ENCODE results near the gene RACK1.
"Not testable (repeated sequence)": the region's sequence is repeated elsewhere in the genome, so short reads cannot be mapped to it uniquely, and the experiment has no call there.

The RACK1 gene

DNA sequence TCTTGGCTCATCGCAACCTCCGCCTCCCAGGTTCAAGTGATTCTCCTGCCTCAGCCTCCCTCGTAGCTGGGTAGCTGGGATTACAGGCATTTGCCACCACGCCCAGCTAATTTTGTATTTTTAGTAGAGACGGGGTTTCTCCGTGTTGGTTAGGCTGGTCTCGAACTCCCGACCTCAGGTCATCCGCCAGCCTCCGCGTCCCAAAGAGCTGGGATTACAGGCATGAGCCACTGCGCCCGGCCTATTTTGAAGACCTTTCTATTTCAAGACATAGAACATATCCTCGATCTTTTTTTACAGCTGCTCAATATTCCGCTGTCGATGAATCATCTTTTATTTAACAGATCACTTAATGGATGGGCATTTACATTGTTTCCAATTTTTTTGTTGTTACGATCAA is 33.0 kb downstream of the RACK1 start:
- DNase-seq = not testable (repeated sequence)

DNA sequence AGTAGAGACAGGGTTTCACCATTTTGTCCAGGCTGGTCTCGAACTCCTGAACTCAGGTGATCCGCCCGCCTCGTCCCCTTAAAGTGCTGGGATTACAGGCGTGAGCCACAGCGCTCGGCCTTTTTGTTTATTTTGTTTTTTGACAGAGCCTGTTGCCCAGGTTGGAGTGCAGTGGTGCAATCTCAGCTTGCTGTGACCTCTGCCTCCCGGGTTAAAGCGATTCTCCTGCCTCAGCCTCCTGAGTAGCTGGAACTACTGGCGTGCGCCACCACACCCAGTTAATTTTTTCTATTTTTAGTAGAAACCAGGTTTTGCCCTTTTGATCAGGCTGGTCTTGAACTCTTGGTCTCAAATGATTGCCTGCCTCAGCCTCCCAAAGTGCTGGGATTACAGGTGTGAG is 33.6 kb downstream of the RACK1 start:
- DNase-seq = not testable (repeated sequence)

DNA sequence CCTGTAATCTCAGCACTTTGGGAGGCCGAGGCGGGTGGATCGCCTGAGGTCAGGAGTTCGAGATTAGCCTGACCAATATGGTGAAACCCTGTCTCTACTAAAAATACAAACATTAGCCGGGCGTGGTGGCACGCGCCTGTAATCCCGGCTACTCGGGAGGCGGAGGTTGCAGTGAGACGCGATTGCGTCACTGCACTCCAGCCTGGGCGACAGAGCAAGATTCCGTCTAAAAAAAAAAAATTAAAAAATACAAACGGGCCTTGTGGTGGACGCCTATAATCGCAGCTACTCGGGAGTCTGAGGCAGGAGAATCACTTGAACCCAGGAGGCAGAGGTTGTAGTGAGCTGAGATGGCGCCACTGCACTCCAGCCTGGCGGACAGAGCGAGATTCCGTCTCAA is 34.7 kb downstream of the RACK1 start:
- not testable (repeated sequence) for DNase-seq

DNA sequence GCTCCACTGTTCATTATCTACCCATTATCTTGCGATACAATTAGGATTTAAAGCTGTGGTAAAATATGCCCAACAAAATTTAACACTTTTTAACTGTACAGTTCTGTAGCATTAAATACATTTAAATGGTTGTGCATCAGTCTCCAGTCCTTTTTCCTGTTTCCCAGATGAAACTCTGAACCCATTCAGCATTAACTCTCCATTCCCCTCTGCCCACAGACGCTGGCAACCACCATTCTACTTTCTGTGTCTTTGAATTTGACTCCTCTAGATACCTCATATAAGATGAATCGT is 35.8 kb downstream of the RACK1 start:
- no peak for DNase-seq

DNA sequence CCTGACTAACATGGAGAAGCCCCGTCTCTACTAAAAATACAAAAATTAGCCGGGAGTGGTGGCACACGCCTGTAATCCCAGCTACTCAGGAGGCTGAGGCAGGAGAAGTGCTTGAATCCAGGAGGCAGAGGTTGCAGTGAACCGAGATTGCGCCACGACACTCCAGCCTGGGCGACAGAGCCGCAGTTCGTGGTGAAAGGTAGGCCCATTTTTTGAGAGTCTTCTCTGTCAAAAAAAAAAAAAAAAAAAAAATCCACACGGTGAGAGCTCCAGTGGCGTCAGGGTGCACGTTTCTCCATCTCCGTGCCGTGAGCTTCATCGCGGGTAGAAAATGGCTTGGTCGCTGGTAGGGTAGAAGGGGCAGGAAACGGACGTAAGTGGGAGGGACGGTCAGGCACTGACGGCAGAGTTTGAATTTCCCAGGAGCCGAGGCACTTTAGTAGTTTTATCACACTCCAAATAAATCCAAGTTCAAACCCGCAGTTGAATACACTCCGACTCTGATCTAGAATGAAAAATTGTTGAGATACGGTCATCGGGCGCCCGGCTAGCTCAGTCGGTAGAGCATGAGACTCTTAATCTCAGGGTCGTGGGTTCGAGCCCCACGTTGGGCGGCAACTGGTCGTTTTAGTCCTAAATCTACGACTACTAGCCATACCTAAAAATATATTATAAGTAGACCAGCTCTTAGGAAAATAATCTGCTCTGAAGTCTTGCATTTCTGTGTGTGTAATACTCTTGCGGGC is 36.3 kb downstream of the RACK1 start:
- no peak for DNase-seq

DNA sequence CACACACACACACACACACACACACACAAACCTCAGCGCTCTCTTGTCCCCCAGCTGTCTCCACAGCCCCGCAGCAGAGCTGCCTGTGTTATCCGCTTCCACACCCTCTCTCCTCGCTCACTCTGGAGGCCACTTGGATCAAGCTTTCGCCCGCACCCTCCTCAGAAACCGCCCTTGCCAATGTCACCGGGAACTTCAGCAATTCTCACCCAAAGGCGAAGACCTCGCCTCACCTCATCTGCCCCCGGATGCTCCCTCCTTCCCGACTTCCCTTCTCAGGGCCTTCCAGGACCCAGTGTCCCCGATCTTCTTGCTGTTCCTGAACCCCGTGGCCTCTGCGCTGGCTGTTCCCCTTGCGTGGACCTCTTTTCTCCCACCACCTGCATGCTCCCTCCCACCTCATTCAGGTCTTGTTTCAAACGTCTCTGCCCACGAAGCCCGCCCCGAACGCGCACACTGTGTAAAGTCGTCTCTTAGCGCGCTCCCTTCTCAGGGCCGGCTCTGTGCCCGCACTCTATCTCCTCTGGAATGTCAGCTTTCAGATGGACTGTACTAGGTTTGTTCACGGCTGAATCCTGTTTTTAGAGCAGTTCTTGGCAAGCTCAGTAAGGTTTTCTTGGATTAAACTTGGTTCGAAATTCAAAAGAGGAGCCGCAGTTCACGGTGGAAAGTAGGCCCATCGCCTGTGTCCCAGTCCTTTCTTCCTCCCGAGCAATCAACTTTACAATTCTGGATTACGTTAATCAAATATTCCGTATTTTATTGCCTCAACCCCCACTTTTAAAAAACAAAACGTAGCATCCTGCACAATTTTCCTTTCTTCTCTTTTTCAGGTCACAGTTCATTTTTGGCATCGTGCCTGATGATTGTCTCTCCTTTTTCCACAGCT is 37.7 kb downstream of the RACK1 start:
- no peak for DNase-seq

DNA sequence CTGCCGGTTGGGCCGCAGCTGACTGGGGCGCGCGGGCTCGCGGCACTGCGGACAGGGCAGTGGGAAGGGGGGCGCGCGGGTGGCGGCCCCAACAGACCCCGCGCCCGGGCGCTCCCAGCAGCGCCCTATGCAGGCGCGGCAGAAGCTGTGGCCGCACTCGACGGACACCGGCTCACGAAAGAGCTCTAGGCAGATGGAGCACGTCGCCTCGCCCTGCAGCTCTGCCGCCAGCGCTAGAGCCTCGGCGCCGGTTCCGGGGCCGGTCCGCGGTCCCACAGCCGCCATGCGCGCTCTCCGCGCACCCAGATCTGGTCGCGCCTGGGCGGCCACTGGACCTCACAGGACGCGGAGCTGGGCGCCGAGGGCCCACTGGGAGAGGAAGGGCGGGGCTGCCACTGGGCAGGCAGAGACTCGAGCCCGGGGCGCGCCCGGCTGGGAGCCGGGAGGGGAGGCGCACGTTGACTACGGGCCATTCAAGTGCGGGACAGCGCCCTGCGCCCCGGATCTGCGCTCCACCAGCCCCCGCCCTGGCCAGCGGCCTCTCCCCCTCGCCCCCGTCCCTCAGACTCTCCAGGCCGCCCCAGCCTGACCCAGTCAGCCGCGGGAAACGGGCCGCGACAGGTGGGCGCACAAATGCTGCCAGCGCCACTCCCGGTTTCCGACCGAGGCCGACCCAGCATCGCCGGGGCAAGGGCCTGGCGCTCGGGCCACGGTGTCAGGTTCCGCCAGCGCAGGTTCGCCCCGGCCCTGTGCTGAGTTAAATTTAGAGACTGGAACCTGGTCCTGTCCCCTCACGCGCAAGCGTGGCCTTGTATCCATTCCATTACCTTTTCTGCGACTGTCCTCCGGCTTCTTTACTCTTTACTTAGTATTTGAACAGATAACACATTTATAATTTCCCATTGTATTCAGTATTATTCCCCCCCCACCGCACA is 38.6 kb downstream of the RACK1 start, which contains the start of gene TRIM7:
TSS of gene TRIM7 (minus strand) at position 371 of the 935 bp plus-strand sequence. CDS start at position 285, 86 bp downstream.
- DNase-seq = no peak

DNA sequence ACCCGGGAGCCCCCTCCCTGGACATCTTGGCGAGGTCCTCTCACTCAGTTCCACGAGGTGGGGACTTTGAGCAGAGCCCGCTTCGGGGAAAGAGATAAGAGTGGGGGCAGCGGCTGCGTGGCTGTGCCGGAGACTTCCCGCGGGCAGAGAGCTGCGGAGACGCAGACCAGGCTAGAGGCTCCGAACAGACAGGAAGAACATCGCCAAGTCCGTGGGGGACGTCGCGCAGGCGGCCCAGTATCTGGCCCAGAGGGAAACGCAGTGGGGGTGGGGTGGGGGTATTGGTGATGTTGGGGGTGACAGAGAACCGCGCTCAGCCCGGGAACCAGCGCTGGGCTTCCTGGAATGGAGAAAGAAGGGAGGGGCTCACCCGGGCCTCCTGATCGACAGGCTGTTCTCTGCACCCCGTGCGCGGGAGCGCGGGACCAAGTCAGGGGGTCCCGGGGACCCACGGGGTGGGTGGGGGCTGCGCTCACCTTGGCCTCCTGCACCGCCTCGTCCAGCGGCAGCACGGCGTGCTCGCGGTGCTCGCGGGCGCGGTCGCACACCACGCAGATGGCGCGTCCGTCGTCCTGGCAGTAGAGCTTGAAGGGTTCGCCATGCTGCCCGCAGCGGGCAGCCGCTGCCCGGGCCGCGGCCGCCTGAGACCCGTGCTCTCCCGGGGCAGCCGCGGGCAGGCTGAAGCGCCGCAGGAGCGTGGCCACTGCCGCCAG is 39.4 kb downstream of the RACK1 start:
- DNase-seq = no peak

DNA sequence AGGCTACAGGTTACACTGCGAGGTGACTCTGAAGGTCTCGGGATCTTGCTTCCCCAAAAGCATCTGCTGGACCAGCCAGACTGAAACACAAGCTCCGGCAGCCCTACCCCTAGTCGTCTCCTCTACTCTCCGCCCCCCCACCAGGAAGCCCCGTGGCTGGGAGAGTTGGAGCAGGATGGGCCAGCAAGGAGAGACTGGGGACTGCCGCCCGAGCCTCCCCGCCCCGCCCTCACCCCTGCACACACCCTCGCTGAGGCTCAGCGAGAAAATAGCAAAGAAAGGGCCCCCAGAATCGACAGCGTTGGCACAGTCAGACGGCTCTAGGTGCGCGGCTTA is 40.0 kb downstream of the RACK1 start:
- no peak for DNase-seq

DNA sequence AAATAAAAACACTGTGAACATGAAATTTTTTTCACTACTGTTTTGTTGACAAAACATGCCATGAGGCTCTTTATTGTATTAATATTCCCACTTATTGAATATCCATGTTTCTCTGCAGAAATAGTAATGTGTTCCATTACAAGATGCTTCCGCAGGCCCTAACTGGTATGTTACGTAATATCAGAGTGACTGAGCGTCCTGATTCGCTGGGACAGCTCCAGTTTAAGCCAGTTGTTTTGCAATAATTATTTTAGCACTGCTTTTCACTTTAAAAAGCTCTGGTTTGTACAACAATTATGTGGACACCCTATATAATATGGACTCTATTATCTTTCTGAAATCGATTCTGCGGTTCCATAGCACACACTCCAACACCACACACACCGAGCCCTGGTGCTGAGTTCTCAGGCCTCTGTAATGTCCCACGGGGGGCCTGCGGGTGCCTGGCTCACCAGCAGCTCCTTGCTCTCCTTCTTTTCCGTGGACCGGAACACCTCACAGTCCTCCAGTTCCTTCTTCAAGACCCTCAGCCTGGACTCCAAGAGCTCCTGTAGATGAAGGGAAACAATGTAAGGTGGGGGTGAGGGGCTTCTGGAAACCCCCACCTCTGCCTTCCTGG is 40.5 kb downstream of the RACK1 start:
- DNase-seq = no peak

DNA sequence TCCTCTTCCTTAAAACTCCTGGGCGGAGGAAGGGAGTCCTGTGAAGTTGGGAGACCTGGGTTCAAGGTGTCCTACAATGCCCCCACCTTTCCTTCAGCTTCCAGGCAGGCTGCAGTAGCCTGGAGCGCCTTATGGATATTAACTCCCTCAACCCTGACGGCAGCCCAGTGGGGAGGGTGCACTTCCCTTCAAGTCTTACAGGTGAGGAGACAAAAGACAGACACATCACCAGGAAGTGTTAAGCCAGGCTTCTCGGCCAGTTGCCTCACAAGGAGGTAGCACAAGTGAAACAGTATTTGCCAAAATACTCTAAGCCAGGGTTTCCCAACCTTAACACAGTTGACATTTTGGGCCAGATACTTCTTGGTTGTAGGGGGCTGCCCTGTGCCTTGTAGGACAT is 42.9 kb downstream of the RACK1 start:
- DNase-seq = no peak

DNA sequence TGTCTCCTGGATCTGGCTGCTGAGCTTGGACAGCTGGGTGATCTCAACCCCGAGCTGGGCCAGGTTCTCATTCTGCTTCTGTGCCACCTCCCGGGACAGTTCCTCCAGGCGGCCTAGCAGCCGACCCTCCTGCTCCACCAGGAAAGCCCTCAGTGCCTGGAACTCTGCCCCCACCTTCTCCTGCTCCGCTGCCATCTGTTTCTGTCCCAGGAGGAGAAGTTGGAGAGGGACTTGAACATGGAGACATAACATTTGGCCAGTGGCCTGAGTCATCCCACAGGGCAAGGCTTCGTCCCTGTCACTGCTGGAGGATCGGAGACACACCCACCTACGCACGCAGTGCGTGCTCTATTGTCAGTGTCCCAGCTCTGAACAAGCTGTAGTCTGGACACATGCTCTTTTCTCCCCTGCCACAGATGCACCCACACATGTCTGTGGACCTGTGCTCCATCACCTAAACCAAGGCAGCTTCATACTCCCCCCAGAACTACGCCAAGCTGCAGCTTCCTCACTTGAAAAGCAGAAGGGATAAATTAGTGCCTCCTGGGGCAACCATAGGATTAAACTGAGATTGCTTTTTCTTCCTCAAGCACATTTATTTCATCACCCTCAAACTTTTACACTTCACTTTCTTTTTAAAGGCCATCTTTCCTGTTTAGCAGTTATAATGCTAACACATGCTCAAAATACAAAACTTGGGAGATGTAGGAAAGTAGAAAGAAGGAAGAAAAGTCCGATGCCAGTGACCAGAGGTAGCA is 43.6 kb downstream of the RACK1 start:
- no peak for DNase-seq

DNA sequence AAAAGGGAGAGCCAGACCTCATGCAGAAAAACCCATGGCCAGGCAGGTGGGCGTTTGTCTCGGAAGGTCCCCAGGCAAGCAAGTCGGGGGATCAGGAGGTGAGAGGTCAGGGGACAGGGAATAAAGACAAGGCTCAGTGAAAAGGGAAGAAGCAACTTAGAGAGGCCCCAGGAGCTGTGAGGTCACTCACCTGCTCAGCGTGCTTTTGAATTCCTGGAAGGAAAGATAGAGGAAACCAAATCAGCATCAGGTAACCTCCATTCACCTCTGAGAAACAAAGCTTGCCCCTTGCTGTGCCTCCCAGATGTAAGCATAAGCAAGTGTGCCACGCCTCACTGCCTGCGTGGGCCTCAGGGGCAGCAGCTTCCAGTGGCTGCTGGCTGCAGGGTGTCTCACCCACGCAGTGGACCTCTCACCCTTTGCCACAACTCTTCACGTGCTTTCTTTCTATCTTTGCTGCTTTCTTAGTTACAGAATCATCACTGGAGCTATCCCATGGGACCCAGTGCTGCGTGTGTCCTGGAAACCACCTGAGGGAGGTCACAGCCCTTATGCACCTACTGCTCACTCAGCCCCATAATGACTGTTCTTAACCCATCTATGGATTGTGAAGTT is 44.7 kb downstream of the RACK1 start:
- no peak for DNase-seq

DNA sequence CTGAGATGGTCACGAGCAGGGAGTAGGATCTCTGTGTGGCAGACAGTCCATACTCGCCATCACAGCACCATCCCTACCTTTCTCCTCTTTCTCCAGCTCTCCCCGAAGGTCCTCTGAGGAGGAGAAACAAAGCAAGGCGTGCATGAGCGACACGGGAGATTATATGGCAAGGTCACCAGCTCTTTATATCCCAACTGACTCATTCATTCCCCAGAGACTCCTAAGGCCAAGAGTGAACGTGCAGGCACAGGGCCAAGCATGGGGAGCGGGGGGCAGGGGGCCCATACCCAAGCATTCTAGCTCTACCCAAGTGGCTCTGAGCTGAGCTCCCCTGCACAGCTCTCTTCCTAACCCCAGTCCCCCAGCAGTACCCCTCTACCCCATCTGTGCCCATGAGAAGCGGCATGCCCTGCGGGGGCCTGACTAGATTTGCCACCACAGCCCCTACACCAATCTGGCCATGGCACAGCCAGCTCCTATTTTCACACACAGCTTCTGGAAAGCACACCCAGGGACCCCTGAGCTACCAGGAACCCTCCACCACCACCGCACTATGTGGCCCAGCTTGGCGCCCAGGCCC is 45.5 kb downstream of the RACK1 start:
- DNase-seq = no peak

DNA sequence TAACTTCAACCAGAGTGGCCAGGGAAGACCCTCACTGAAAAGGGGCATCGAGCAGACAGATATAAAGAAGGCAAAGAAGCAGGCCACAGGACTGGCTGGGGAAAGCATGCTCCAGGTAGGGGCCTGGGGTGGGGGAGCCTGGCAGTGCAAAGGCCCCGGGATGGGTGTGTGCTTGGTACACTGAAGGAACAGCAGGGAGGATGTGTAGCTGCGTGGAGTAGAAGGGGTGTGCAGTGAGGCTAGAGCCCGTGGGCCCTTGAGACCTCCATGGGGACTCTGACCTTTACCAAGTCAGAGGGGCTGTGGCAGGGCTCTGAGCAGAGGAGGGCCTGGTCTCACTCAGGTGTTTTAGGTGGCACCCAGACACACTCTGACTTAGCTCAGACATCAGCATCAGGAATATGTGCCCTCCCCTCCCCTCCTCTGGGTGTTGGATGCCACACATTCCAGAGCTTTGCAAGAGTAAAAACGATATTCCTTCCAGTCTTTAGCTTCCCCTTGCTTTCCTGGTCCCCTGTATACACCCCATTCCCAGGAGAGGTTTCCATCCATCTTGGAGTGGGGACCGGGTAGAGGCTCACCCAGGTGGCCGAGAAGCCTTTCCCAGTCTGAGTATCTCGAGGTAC is 46.3 kb downstream of the RACK1 start:
- DNase-seq = no peak

DNA sequence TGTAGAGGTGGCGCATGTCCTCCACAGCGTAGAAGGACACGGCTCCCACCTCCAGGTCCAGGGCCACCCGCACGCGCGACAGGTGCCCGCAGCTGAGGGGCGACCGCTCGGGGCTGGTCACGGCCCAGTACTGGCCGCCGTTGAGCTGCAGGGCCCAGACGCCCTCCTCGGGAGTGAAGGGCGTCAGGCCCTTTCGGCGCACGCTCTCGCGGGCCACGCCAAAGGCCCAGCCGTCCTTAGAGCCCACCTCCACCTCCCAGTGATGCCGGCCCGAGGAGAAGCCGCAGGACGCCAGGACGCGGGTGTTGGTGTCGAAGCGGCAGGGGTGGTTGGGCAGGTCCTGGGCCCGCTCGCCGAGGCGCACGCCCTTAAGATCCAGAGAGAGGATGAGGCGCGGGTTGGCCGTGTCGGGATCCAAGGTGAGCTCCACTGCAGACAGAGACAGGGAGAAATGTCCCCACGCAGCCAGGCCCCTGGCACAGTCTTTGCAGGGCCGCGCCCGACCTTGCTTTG is 48.4 kb downstream of the RACK1 start:
- DNase-seq = no peak

DNA sequence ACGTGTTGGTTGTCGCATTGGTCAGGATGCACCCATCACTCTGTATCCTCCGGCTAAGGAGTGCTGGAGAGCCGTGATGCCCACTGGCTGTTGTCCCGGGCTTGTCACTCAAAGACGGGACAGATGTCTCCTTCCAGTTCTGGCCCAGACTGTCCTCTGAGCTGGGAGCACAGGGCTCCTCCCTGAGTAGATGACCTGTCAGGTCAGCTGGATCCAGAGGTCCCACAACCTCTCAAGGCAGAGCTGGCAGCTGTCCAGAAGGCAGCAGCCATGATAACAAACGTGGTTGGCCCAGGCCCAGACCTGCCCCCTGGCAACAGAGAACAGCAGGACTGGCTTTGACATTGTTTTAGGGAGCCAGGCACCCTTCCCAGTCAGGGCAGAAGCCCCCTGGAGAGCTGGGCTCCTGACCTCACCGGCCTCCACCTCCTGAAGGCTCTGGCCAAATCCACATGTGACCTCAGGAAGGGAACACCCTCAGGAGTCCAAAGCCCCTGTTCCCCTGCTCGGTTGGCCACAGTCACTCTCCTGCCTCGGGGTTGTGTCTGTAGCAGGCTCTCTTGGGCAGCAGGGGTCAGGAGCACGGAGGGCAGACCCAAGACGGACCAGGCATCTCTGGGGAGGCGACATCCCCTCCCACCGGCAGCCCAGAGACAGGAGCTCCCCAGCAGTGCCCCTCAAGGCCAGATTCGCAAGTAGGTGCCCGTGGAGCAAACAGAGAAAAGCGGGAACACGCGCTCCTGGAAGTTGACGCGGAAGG is 49.0 kb downstream of the RACK1 start:
- no peak for DNase-seq

DNA sequence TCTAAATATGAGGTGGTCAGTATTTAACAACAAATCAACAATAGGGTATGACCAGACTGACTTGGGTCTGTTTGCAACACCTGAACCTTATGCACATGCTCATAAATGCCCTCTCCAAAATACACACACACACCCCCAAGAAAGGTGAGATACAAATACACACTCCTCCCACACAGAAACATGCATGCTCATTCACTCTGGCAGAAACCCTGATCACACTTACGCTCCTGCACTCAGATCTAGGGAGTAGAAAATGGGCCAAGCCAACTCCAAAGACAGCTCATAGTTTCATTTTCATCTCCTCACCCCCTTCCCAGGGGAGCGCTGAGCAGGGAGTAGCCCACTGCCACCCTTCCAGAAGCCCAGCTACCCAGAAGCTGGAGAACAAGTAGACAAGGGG is 50.0 kb downstream of the RACK1 start:
- DNase-seq = no peak

All from NCI-H1417 treated with DMSO at 0.1 percent for 48 hours (cell line).